Endothelial cell of umbilical vein (primary cell): ENCODE data around the gene CERS5.

Source experiments
- EZH2 ChIP-seq: IDR thresholded peaks from 2 replicates; pipeline ENCODE4 v1.6.1; 2012; ENCODE audit warnings: borderline replicate concordance, low read depth, mild to moderate bottlenecking, moderate library complexity, low read length, inconsistent platforms; ENCODE audit not compliant: severe bottlenecking
- FOS ChIP-seq: IDR thresholded peaks from 2 replicates; pipeline ENCODE4 v1.6.1; 2011; ENCODE audit warnings: mild to moderate bottlenecking, low read length, moderate library complexity, borderline replicate concordance; ENCODE audit not compliant: insufficient read depth
- JUN ChIP-seq: IDR thresholded peaks from 2 replicates; pipeline ENCODE4 v1.6.1; 2011; ENCODE audit warnings: borderline replicate concordance, low read depth; ENCODE audit not compliant: insufficient read length, insufficient read depth
- POLR2A ChIP-seq: IDR thresholded peaks from 2 replicates; pipeline ENCODE4 v1.6.1; 2012; ENCODE audit warnings: low read depth, mild to moderate bottlenecking, control low read depth, low read length
- POLR2AphosphoS5 ChIP-seq: IDR thresholded peaks from 2 replicates; pipeline ENCODE4 v1.6.1; 2012; ENCODE audit warnings: low read depth, mild to moderate bottlenecking, control low read depth, low read length, moderate library complexity; ENCODE audit not compliant: insufficient read depth
- TF ChIP-seq, protein P1 (sequence below), 2 donors: IDR thresholded peaks; 1 replicate in 1 of 2; 2 replicates in 1 of 2; pipeline ENCODE4 v1.5.1; 2011; ENCODE audit warnings: low read length in 2 of 2, mild to moderate bottlenecking in 2 of 2, moderate library complexity in 2 of 2, control low read depth in 1 of 2, inconsistent platforms in 1 of 2, low read depth in 1 of 2; ENCODE audit not compliant: insufficient read depth in 1 of 2; ENCODE audit errors: extremely low read depth in 1 of 2
- TF ChIP-seq, protein P2 (sequence below): IDR thresholded peaks from 2 replicates; pipeline ENCODE4 v1.6.1; 2011; ENCODE audit not compliant: insufficient read depth, insufficient read length

DNA sequence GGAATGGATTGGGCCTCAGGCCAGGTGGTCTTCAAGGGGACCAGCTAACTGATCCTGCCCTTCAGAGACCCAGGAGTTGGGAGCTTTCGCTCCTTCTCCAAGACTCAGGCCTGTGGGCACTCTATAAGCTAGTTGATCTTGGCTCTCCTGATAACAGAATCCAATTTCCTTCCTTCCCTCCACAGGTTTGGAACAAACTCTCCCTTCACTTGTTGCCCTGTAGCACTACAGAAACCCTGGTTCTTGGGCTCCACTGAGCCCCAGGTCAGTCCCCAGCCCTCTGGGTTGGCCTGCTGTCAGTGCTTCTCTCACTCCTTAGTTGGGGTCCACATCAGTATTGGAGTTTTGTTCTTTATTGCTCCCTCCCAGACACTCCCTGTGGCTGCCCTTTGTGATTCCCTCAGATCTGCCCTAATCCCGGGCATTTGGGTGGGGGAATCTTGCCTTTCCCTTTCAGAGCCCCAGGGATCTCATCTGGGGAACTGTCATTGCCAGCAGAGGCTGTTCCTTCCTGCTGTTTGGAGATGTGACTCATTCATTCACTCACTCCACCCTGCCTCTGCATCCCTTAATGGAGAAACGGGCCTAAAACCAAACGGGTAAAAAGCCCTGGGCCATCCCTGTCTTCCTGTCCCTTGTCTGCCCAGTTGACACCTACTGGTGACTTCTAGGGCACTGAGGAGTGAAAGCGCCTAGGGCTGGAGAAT lies 67.7 kb downstream of the CERS5 start:
- TF ChIP-seq, protein P1, sequence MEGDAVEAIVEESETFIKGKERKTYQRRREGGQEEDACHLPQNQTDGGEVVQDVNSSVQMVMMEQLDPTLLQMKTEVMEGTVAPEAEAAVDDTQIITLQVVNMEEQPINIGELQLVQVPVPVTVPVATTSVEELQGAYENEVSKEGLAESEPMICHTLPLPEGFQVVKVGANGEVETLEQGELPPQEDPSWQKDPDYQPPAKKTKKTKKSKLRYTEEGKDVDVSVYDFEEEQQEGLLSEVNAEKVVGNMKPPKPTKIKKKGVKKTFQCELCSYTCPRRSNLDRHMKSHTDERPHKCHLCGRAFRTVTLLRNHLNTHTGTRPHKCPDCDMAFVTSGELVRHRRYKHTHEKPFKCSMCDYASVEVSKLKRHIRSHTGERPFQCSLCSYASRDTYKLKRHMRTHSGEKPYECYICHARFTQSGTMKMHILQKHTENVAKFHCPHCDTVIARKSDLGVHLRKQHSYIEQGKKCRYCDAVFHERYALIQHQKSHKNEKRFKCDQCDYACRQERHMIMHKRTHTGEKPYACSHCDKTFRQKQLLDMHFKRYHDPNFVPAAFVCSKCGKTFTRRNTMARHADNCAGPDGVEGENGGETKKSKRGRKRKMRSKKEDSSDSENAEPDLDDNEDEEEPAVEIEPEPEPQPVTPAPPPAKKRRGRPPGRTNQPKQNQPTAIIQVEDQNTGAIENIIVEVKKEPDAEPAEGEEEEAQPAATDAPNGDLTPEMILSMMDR (IDR thresholded peaks at IDR 0.05; ENCODE audit: extremely low read depth in 1 of 2, insufficient read depth in 1 of 2, low read depth in 1 of 2, low read length in 2 of 2), result no peak
- TF ChIP-seq POLR2A (no peak), POLR2AphosphoS5 (no peak), EZH2 (no peak), JUN (no peak), FOS (peak; percentile 55)
- TF ChIP-seq, protein P2, sequence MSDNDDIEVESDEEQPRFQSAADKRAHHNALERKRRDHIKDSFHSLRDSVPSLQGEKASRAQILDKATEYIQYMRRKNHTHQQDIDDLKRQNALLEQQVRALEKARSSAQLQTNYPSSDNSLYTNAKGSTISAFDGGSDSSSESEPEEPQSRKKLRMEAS, result no peak
